Measurements from ENCODE around the gene PSME2. TPM values are rescaled to one million over a fixed set of nuclear protein-coding genes. Genes with fewer than 3 reads are reported as not detected.

The PSME2 gene
- total RNA-seq, 4 donors from 2014 or later: 59.5 to 69.8 (median 68.5) TPM

- intact Hi-C loops (cut with DNase I; ENCODE audit: low total_unique reads) (no loop called here), in situ Hi-C loops (cut with MboI; ENCODE audit: low pct_ligation_motif_present in 1 of 4, low pct_unique_long_range_greater_than_20kb in 1 of 4, low sequenced_read_pairs in 3 of 4) (no loop called here)
- Histone ChIP-seq H3K27me3 (no peaks in the 10 kb centered on the region), H3K36me3 (peaks cover 0 to 51% (median 20%) of the 10 kb centered on the region in 4 donors), H3K4me3 (no peak overlapping the region), H3K9me3 (no peaks in the 10 kb centered on the region), H3K4me1 (no peaks in the 10 kb centered on the region), H3K27ac (no peak overlapping the region)
- no peak for TF ChIP-seq CTCF (IDR thresholded peaks at IDR 0.05)
- TF ChIP-seq POLR2A (IDR thresholded peaks at IDR 0.05): no peak
- no peak for TF ChIP-seq POLR2AphosphoS5 (IDR thresholded peaks at IDR 0.05)
- no peak for TF ChIP-seq EP300 (IDR thresholded peaks at IDR 0.05; ENCODE audit: low read depth)
- DNase-seq: no peak
- 75 to 100% methylated on average over 1 to 9 of the region's 9 CpGs for whole genome bisulfite sequencing, 2 donors (ENCODE audit: low coverage in 1 of 2)
Observed at GRCh38 chr14:24123424-24124417, 22.7 kb downstream of the PSME2 start.

GRCh38 chr14:24122898-24123297 is 23.5 kb downstream of the PSME2 start:
- H3K27me3 ChIP-seq: no peaks in the 10 kb centered on the region
- intact Hi-C loops (cut with DNase I; ENCODE audit: low total_unique reads): no loop called here
- TF ChIP-seq POLR2AphosphoS5 (IDR thresholded peaks at IDR 0.05) (no peak), CTCF (IDR thresholded peaks at IDR 0.05) (no peak), EP300 (IDR thresholded peaks at IDR 0.05; ENCODE audit: low read depth) (no peak), POLR2A (IDR thresholded peaks at IDR 0.05) (no peak)
- peaks cover 0 to 59% (median 24%) of the 10 kb centered on the region in 4 donors for H3K36me3 ChIP-seq
- DNase-seq: no peak
- WGBS, 2 donors (ENCODE audit: low coverage in 1 of 2): 91% methylated on average over 8 of the region's 8 CpGs; no CpG with 5 or more reads in 1 of the 2 donors
- H3K4me1 ChIP-seq: no peaks in the 10 kb centered on the region
- in situ Hi-C loops (cut with MboI; ENCODE audit: low pct_ligation_motif_present in 1 of 4, low pct_unique_long_range_greater_than_20kb in 1 of 4, low sequenced_read_pairs in 3 of 4): no loop called here
- no peaks in the 10 kb centered on the region for H3K9me3 ChIP-seq
- H3K4me3 ChIP-seq: no peak overlapping the region
- no peak overlapping the region for H3K27ac ChIP-seq

DNA sequence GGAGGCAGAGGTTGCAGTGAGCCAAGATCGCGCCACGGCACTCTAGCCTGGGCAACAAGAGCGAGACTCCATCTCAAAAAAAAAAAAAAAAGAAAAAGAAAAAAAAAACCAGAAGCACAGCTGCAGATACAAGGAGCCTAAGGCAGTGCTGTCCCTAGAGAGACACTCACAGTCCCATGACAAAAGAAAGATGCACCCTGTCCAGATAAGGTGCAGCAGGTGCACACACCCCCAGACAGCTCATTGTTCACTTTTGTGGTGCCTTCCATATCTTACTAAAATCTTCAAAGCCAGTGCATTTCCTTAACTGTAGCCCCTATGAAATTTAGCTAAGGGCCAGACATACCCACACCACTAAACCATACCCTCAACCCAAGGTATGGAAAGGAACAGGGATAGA is 24.0 kb downstream of the PSME2 start:
- in situ Hi-C loops (cut with MboI; ENCODE audit: low pct_ligation_motif_present in 1 of 4, low pct_unique_long_range_greater_than_20kb in 1 of 4, low sequenced_read_pairs in 3 of 4) (no loop called here), intact Hi-C loops (cut with DNase I; ENCODE audit: low total_unique reads) (no loop called here)
- TF ChIP-seq POLR2AphosphoS5 (IDR thresholded peaks at IDR 0.05) (no peak), EP300 (IDR thresholded peaks at IDR 0.05; ENCODE audit: low read depth) (no peak), CTCF (IDR thresholded peaks at IDR 0.05) (no peak), POLR2A (IDR thresholded peaks at IDR 0.05) (no peak)
- Histone ChIP-seq H3K9me3 (no peaks in the 10 kb centered on the region), H3K4me1 (no peaks in the 10 kb centered on the region), H3K27me3 (no peaks in the 10 kb centered on the region), H3K4me3 (no peak overlapping the region), H3K36me3 (peaks cover 0 to 62% (median 26%) of the 10 kb centered on the region in 4 donors), H3K27ac (no peak overlapping the region)
- no peak for DNase-seq
- WGBS, 2 donors (ENCODE audit: low coverage in 1 of 2): 94% methylated on average over 4 of the region's 4 CpGs; no CpG with 5 or more reads in 1 of the 2 donors

DNA sequence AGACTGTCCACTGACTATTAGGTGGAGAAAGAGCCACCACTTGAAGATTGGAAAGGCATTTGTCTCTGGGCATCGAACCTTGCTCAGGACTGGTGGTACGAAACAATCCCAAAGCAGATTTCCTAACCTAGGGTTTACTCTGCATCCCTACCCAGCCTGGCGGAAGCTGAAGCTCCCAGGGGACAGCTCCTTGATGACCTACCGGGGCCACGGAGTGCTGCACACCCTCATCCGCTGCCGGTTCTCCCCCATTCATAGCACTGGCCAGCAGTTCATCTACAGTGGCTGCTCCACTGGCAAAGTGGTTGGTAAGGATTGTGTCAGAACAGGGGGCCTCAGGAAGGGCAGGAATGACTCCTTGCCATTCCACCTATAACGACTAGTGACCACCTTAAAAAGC is 25.2 kb downstream of the PSME2 start:
- in situ Hi-C loops (cut with MboI; ENCODE audit: low pct_ligation_motif_present in 1 of 4, low pct_unique_long_range_greater_than_20kb in 1 of 4, low sequenced_read_pairs in 3 of 4) (no loop called here), intact Hi-C loops (cut with DNase I; ENCODE audit: low total_unique reads) (no loop called here)
- peaks cover 0 to 62% (median 26%) of the 10 kb centered on the region in 4 donors for H3K36me3 ChIP-seq
- 96% methylated on average over 8 of the region's 8 CpGs; no CpG with 5 or more reads in 1 of the 2 donors for WGBS, 2 donors (ENCODE audit: low coverage in 1 of 2)
- H3K4me1 ChIP-seq: peaks cover 3 to 5% (median 4%) of the 10 kb centered on the region in 4 donors
- TF ChIP-seq POLR2AphosphoS5 (IDR thresholded peaks at IDR 0.05): no peak
- TF ChIP-seq EP300 (IDR thresholded peaks at IDR 0.05; ENCODE audit: low read depth): no peak
- TF ChIP-seq POLR2A (IDR thresholded peaks at IDR 0.05): no peak
- no peak for TF ChIP-seq CTCF (IDR thresholded peaks at IDR 0.05)
- no peaks in the 10 kb centered on the region for H3K27me3 ChIP-seq
- no peak overlapping the region for H3K27ac ChIP-seq
- no peak for DNase-seq
- H3K9me3 ChIP-seq: no peaks in the 10 kb centered on the region
- no peak overlapping the region for H3K4me3 ChIP-seq

Data from transverse colon (tissue), 4 donors.